HepG2 (cell line): Measurements from ENCODE around the gene ZNF888. TPM values are rescaled to one million over a fixed set of nuclear protein-coding genes. Genes with fewer than 3 reads are reported as not detected.

Experiments
- BCL3 ChIP-seq: sonication (generic); formaldehyde crosslinking; IDR thresholded peaks from 2 replicates; pipeline ENCODE4 v1.5.1; 2020; ENCODE audit warnings: mild to moderate bottlenecking, missing genetic modification reagents, moderate library complexity
- CCAR2 ChIP-seq: fragments of 200-400 bp; formaldehyde crosslinking; optimal IDR thresholded peaks from 2 replicates; pipeline ENCODE3; 2018; ENCODE audit warnings: low read depth, mild to moderate bottlenecking, low read length, moderate library complexity
- CTCF ChIP-seq: sonication (generic); formaldehyde crosslinking; IDR thresholded peaks from 2 replicates; pipeline ENCODE4 v1.5.0; 2020; ENCODE audit warnings: mild to moderate bottlenecking, missing genetic modification reagents, moderate library complexity
- EEA1 ChIP-seq: sonication (generic); formaldehyde crosslinking; IDR thresholded peaks from 2 replicates; pipeline ENCODE4 v1.5.1; 2020; ENCODE audit warnings: mild to moderate bottlenecking, missing genetic modification reagents, borderline replicate concordance
- ESRRA ChIP-seq: sonication (generic); formaldehyde crosslinking; IDR thresholded peaks from 2 replicates; pipeline ENCODE4 v1.5.1; 2020; ENCODE audit warnings: mild to moderate bottlenecking, low read depth, missing genetic modification reagents
- KMT2B ChIP-seq: IDR thresholded peaks from 2 replicates; pipeline ENCODE4 v1.6.1; 2016; ENCODE audit warnings: missing genetic modification reagents, missing compliant biosample characterization
- MATR3 ChIP-seq: sonication (generic); formaldehyde crosslinking; IDR thresholded peaks from 2 replicates; pipeline ENCODE4 v1.4.0; 2020; ENCODE audit warnings: missing genetic modification reagents
- MAZ ChIP-seq, 2 experiments: sonication (generic) in 1 of 2; formaldehyde crosslinking in 1 of 2; IDR thresholded peaks; 2 replicates each; pipeline versions ENCODE4 v1.5.0 to v1.6.1; 2012 to 2020; ENCODE audit warnings: low read depth in 2 of 2, mild to moderate bottlenecking in 2 of 2, borderline replicate concordance in 1 of 2, improper control_type of control experiment in 1 of 2, low read length in 1 of 2, missing genetic modification reagents in 1 of 2, moderate library complexity in 1 of 2
- PHF21A ChIP-seq: sonication (generic); formaldehyde crosslinking; IDR thresholded peaks from 2 replicates; pipeline ENCODE4 v1.5.0; 2020; ENCODE audit warnings: mild to moderate bottlenecking, missing genetic modification reagents
- RBM22 ChIP-seq: fragments of 200-400 bp; formaldehyde crosslinking; optimal IDR thresholded peaks from 2 replicates; pipeline ENCODE3; 2017; ENCODE audit warnings: mild to moderate bottlenecking, low read length, moderate library complexity
- SOX6 ChIP-seq, 2 experiments: fragments of 450-650 bp in 1 of 2; sonication (generic) in 1 of 2; formaldehyde crosslinking in 1 of 2; IDR thresholded peaks; 2 replicates each; pipeline versions ENCODE4 v1.4.0 to v1.6.1; 2017 to 2020; ENCODE audit warnings: antibody characterized with exemption in 1 of 2, mild to moderate bottlenecking in 1 of 2, missing genetic modification reagents in 1 of 2
- SUZ12 ChIP-seq: fragments of 150-350 bp; IDR thresholded peaks from 2 replicates; pipeline ENCODE4 v1.6.1; 2014; ENCODE audit warnings: low read depth, low read length
- ZBTB8A ChIP-seq: sonication (generic); formaldehyde crosslinking; IDR thresholded peaks from 2 replicates; pipeline ENCODE4 v1.4.0; 2020; ENCODE audit warnings: mild to moderate bottlenecking, low read depth, missing genetic modification reagents, borderline replicate concordance
- ZNF143 ChIP-seq: sonication (generic); formaldehyde crosslinking; IDR thresholded peaks from 2 replicates; pipeline ENCODE4 v1.4.0; 2020; ENCODE audit warnings: missing genetic modification reagents
- ZNF180 ChIP-seq: sonication (generic); formaldehyde crosslinking; IDR thresholded peaks from 2 replicates; pipeline ENCODE4 v1.4.0; 2020; ENCODE audit warnings: low read depth, missing genetic modification reagents, borderline replicate concordance
- ZNF282 ChIP-seq: fragments of 450-650 bp; IDR thresholded peaks from 2 replicates; pipeline ENCODE4 v1.6.1; 2018; ENCODE audit not compliant: partially characterized antibody
- polyA plus RNA-seq, 8 experiments: library from polyadenylated mRNA; depleted of rRNA in 3 of 8; stranded (reverse) in 7 of 8; unstranded in 1 of 8; fragments of >200 nt; fragmentation: Illumina TruSeq in 4 of 8; extraction: Trizol in 4 of 8; gene quantifications; 2 replicates each; pipeline versions ENCODE4 v1.2.1 to v1.2.3, GENCODE V29; 2011 to 2016; ENCODE audit warnings: low read depth in 4 of 8, missing spikeins in 1 of 8, mixed read lengths in 1 of 8; ENCODE audit not compliant: insufficient read depth in 1 of 8
- total RNA-seq, 5 experiments: library from RNA; depleted of rRNA; stranded (reverse); fragments of >200 nt; fragmentation: Illumina TruSeq; extraction: Trizol; gene quantifications; 2 replicates each; pipeline ENCODE4 v1.2.3, GENCODE V29; 2016; ENCODE audit warnings: low read depth in 1 of 5
- TF ChIP-seq, protein P1 (sequence below): sonication (generic); formaldehyde crosslinking; IDR thresholded peaks from 2 replicates; pipeline ENCODE4 v1.8.0; 2022; ENCODE audit warnings: missing genetic modification reagents, low read depth, mild to moderate bottlenecking, borderline replicate concordance
- TF ChIP-seq, protein P2 (sequence below): IDR thresholded peaks from 2 replicates; pipeline ENCODE4 v1.6.1; 2016; ENCODE audit warnings: missing genetic modification reagents, missing compliant biosample characterization
- TF ChIP-seq, protein P3 (sequence below): fragments of 450-650 bp; IDR thresholded peaks from 2 replicates; pipeline ENCODE4 v1.6.1; 2017; ENCODE audit warnings: mild to moderate bottlenecking
- TF ChIP-seq, protein P4 (sequence below): sonication (generic); formaldehyde crosslinking; IDR thresholded peaks from 2 replicates; pipeline ENCODE4 v1.5.0; 2020; ENCODE audit warnings: missing genetic modification reagents

Gene ZNF888
- total and polyA plus RNA-seq, 2 of the 13 experiments (the other 11 are each of a cell fraction or from before 2014, with no cell fraction given) = 1.7 to 7.6 TPM

GRCh38 chr19:52942386-52943133 is 19.3 kb upstream of the ZNF888 start (continued):
- no peak for TF ChIP-seq ZNF180 (CRISPR knock-in tag)
- no peak for TF ChIP-seq CCAR2
- TF ChIP-seq, protein P1, sequence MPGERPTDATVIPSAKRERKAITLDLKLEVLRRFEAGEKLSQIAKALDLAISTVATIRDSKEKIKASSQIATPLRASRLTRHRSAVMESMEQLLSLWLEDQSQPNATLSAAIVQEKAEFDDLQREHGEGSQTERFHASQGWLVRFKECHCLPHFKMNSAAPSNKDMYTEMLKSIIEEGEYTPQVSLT (CRISPR knock-in tag) = no peak
- TF ChIP-seq, protein P2, sequence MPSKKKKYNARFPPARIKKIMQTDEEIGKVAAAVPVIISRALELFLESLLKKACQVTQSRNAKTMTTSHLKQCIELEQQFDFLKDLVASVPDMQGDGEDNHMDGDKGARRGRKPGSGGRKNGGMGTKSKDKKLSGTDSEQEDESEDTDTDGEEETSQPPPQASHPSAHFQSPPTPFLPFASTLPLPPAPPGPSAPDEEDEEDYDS (CRISPR knock-in tag) = peak; percentile 46; the same call in 1 of the 2 replicates
- TF ChIP-seq ZNF282 = no peak
- 0 out of 2 replicates have a peak, but pooled peaks have one; percentile 1 for TF ChIP-seq ZNF143 (CRISPR knock-in tag)
- no peak for TF ChIP-seq RBM22
- TF ChIP-seq MAZ (IDR thresholded peaks at IDR 0.05; ENCODE audit: borderline replicate concordance, low read depth, low read length) = peak; percentile 47; the same call in 1 of the 2 replicates
- TF ChIP-seq MAZ (CRISPR knock-in tag; IDR thresholded peaks at IDR 0.05; ENCODE audit: low read depth) = no peak
- no peak; the same call in 1 of the 2 replicates for TF ChIP-seq PHF21A (CRISPR knock-in tag)
- no peak for TF ChIP-seq KMT2B (CRISPR knock-in tag)
- TF ChIP-seq, protein P3, sequence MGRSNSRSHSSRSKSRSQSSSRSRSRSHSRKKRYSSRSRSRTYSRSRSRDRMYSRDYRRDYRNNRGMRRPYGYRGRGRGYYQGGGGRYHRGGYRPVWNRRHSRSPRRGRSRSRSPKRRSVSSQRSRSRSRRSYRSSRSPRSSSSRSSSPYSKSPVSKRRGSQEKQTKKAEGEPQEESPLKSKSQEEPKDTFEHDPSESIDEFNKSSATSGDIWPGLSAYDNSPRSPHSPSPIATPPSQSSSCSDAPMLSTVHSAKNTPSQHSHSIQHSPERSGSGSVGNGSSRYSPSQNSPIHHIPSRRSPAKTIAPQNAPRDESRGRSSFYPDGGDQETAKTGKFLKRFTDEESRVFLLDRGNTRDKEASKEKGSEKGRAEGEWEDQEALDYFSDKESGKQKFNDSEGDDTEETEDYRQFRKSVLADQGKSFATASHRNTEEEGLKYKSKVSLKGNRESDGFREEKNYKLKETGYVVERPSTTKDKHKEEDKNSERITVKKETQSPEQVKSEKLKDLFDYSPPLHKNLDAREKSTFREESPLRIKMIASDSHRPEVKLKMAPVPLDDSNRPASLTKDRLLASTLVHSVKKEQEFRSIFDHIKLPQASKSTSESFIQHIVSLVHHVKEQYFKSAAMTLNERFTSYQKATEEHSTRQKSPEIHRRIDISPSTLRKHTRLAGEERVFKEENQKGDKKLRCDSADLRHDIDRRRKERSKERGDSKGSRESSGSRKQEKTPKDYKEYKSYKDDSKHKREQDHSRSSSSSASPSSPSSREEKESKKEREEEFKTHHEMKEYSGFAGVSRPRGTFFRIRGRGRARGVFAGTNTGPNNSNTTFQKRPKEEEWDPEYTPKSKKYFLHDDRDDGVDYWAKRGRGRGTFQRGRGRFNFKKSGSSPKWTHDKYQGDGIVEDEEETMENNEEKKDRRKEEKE = no peak
- TF ChIP-seq, protein P4, sequence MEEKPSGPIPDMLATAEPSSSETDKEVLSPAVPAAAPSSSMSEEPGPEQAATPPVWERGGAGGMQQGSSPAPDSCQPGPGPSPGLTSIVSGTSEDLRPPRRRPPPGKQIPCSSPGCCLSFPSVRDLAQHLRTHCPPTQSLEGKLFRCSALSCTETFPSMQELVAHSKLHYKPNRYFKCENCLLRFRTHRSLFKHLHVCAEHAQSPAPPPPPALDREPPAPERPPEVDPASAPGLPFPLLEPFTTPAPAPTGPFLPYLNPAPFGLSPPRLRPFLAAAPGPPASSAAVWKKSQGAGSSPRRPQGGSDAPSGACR = no peak
- no peak for TF ChIP-seq ESRRA (CRISPR knock-in tag)
- no peak for TF ChIP-seq SUZ12
- TF ChIP-seq BCL3 (CRISPR knock-in tag) = no peak
- no peak for TF ChIP-seq MATR3 (CRISPR knock-in tag)
- TF ChIP-seq CTCF (CRISPR knock-in tag) = 0 out of 2 replicates have a peak, but pooled peaks have one; percentile 5
- no peak for TF ChIP-seq SOX6 (IDR thresholded peaks at IDR 0.05)
- no peak; the same call in 1 of the 2 replicates for TF ChIP-seq SOX6 (CRISPR knock-in tag; IDR thresholded peaks at IDR 0.05)
- TF ChIP-seq ZBTB8A (CRISPR knock-in tag) = no peak
- no peak for TF ChIP-seq EEA1
